ENCODE data around the gene HTR6. TPM values are rescaled to one million over a fixed set of nuclear protein-coding genes. Genes with fewer than 3 reads are reported as not detected.
A peak's percentile ranks its signal among the peaks of the same experiment; 100 is the strongest.

The HTR6 gene
- total RNA-seq, 1 donor from 2014 or later, result 0.11 TPM

DNA sequence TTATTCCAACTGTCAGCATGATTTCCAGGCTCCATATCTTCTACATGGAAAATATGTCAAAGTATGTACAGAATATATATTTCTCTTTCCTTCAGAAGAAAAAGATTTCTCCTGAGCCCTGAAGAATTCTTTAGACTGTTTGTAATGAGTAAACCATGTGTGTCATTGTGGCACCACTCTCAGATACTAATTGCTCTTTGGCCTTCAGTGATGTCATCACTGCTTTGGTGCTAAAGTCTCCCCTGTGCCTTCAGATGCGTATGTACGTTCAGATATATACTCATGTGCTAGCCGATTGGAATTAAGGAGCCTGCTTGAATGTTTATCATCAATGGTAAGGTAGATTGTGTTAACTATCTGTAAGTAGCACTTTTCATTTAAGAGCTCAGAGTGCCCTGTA, 41.2 kb upstream of the HTR6 start:
- Histone ChIP-seq H2AFZ (ENCODE audit: low read depth, low read length) (no peak overlapping the region), H3K27me3 (ENCODE audit: insufficient read depth, low read length) (no peaks in the 10 kb centered on the region), H3K79me2 (ENCODE audit: insufficient read depth, low read length) (peaks cover 44% of the 10 kb centered on the region), H3K9me3 (ENCODE audit: insufficient read depth, low read depth, low read length) (no peaks in the 10 kb centered on the region), H3K4me3 (ENCODE audit: insufficient read depth, low read depth, low read length) (no peak overlapping the region), H3K27ac (ENCODE audit: low read depth, low read length) (peak overlapping the region; percentile 12), H3K9ac (ENCODE audit: low read length) (no peak overlapping the region), H3K4me1 (ENCODE audit: insufficient read depth, low read length) (peaks cover 5% of the 10 kb centered on the region), H3K4me2 (ENCODE audit: low read length) (no peak overlapping the region), H3K36me3 (ENCODE audit: insufficient read depth, low read length) (peaks cover 20% of the 10 kb centered on the region), H4K20me1 (ENCODE audit: insufficient read depth, low read length) (peaks cover 56% of the 10 kb centered on the region)
- Mint-ChIP-seq H3K27ac (ENCODE audit: unreplicated experiment) (no peak overlapping the region), H3K9me3 (ENCODE audit: unreplicated experiment) (no peaks in the 10 kb centered on the region), H3K27me3 (ENCODE audit: low read depth, unreplicated experiment) (no peaks in the 10 kb centered on the region), H3K4me3 (ENCODE audit: unreplicated experiment) (no peak overlapping the region), H3K4me1 (ENCODE audit: low read depth, unreplicated experiment) (peaks cover 16% of the 10 kb centered on the region), H3K36me3 (ENCODE audit: low read depth, unreplicated experiment) (peaks cover 14% of the 10 kb centered on the region)
- no peak for TF ChIP-seq EZH2 (IDR thresholded peaks at IDR 0.05; ENCODE audit: insufficient read depth, low read length)
- TF ChIP-seq, protein P1, sequence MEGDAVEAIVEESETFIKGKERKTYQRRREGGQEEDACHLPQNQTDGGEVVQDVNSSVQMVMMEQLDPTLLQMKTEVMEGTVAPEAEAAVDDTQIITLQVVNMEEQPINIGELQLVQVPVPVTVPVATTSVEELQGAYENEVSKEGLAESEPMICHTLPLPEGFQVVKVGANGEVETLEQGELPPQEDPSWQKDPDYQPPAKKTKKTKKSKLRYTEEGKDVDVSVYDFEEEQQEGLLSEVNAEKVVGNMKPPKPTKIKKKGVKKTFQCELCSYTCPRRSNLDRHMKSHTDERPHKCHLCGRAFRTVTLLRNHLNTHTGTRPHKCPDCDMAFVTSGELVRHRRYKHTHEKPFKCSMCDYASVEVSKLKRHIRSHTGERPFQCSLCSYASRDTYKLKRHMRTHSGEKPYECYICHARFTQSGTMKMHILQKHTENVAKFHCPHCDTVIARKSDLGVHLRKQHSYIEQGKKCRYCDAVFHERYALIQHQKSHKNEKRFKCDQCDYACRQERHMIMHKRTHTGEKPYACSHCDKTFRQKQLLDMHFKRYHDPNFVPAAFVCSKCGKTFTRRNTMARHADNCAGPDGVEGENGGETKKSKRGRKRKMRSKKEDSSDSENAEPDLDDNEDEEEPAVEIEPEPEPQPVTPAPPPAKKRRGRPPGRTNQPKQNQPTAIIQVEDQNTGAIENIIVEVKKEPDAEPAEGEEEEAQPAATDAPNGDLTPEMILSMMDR (IDR thresholded peaks at IDR 0.05; ENCODE audit: insufficient read depth, low read depth, low read length), result no peak
- FAIRE-seq, result no peak
- DNase-seq (ENCODE audit: low read depth), result no peak

DNA sequence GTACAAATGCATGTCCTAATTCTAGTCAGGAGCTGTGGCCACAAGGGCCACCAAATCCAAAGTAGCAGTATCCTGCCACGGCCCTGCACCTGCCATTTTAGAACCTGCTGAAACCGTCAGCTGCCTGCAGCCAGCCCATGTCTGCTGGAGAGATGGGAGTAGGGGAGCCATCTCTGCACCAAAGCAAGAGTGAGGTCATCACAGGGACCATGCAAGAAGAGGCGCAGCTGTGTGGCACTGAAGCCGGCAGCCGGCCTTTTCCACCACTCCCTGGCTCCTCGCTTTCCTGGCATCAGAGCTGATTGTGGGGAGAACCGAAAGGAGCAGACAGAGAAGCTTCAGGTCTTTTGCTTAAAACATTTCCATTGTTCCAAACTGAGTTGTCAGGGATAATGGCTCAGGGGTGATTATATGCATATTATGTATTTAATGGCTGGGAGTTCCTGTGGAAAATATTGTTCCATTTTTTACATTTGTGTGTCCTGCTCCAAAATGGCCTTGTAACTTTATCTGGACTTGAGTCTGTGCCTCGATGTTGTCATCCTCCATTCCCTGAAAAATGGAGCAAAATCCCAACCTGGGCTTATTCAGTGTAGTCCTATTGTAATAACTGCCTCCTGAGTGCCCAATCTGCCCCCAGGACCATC, 39.3 kb upstream of the HTR6 start:
- H3K79me2 ChIP-seq (ENCODE audit: insufficient read depth, low read length), result peaks cover 29% of the 10 kb centered on the region
- H3K27ac ChIP-seq (ENCODE audit: low read depth, low read length), result no peak overlapping the region
- peaks cover 37% of the 10 kb centered on the region for H4K20me1 ChIP-seq (ENCODE audit: insufficient read depth, low read length)
- Mint-ChIP-seq H3K36me3 (ENCODE audit: low read depth, unreplicated experiment) (peaks cover 14% of the 10 kb centered on the region), H3K4me1 (ENCODE audit: low read depth, unreplicated experiment) (peaks cover 13% of the 10 kb centered on the region), H3K4me3 (ENCODE audit: unreplicated experiment) (no peak overlapping the region), H3K27ac (ENCODE audit: unreplicated experiment) (no peak overlapping the region), H3K27me3 (ENCODE audit: low read depth, unreplicated experiment) (no peaks in the 10 kb centered on the region), H3K9me3 (ENCODE audit: unreplicated experiment) (no peaks in the 10 kb centered on the region)
- no peak overlapping the region for H3K4me3 ChIP-seq (ENCODE audit: insufficient read depth, low read depth, low read length)
- TF ChIP-seq, protein P1 (IDR thresholded peaks at IDR 0.05; ENCODE audit: insufficient read depth, low read depth, low read length), result no peak
- TF ChIP-seq EZH2 (IDR thresholded peaks at IDR 0.05; ENCODE audit: insufficient read depth, low read length), result no peak
- no peak overlapping the region for H3K9ac ChIP-seq (ENCODE audit: low read length)
- no peaks in the 10 kb centered on the region for H3K27me3 ChIP-seq (ENCODE audit: insufficient read depth, low read length)
- H3K9me3 ChIP-seq (ENCODE audit: insufficient read depth, low read depth, low read length), result no peaks in the 10 kb centered on the region
- DNase-seq (ENCODE audit: low read depth) (no peak), FAIRE-seq (no peak)
- H3K4me2 ChIP-seq (ENCODE audit: low read length), result no peak overlapping the region
- peaks cover 24% of the 10 kb centered on the region for H3K36me3 ChIP-seq (ENCODE audit: insufficient read depth, low read length)
- H2AFZ ChIP-seq (ENCODE audit: low read depth, low read length), result no peak overlapping the region
- H3K4me1 ChIP-seq (ENCODE audit: insufficient read depth, low read length), result peaks cover 5% of the 10 kb centered on the region

DNA sequence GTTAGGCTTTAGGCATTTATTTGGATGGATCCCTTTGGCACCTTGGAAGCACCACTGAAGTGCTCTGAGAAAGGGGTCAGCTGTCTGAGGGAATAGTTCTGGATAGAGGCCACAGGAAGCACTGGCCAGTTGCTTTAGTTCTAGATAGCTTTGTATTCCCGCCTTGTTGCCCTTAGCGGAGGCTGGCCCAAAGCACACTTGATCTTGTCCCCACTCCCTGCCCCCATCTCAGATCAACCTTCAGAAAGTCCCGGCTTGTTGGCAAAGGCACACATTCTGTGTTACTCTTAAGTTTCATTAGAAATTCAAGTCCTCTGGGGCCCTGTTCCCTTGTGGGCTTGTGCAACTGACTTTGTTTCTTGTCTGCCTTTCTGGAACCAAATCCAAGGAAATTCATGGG, 35.8 kb upstream of the HTR6 start:
- DNase-seq (ENCODE audit: low read depth), result no peak
- no peak overlapping the region for H2AFZ ChIP-seq (ENCODE audit: low read depth, low read length)
- peaks cover 20% of the 10 kb centered on the region for H3K36me3 ChIP-seq (ENCODE audit: insufficient read depth, low read length)
- Mint-ChIP-seq H3K9me3 (ENCODE audit: unreplicated experiment) (no peaks in the 10 kb centered on the region), H3K4me3 (ENCODE audit: unreplicated experiment) (no peak overlapping the region), H3K27me3 (ENCODE audit: low read depth, unreplicated experiment) (no peaks in the 10 kb centered on the region), H3K4me1 (ENCODE audit: low read depth, unreplicated experiment) (no peaks in the 10 kb centered on the region), H3K27ac (ENCODE audit: unreplicated experiment) (no peak overlapping the region), H3K36me3 (ENCODE audit: low read depth, unreplicated experiment) (peaks cover 11% of the 10 kb centered on the region)
- H3K4me2 ChIP-seq (ENCODE audit: low read length), result no peak overlapping the region
- H4K20me1 ChIP-seq (ENCODE audit: insufficient read depth, low read length), result peaks cover 11% of the 10 kb centered on the region
- no peak overlapping the region for H3K9ac ChIP-seq (ENCODE audit: low read length)
- H3K4me1 ChIP-seq (ENCODE audit: insufficient read depth, low read length), result no peaks in the 10 kb centered on the region
- TF ChIP-seq, protein P1 (IDR thresholded peaks at IDR 0.05; ENCODE audit: insufficient read depth, low read depth, low read length), result no peak
- TF ChIP-seq EZH2 (IDR thresholded peaks at IDR 0.05; ENCODE audit: insufficient read depth, low read length), result no peak
- FAIRE-seq, result no peak
- peaks cover 7% of the 10 kb centered on the region for H3K79me2 ChIP-seq (ENCODE audit: insufficient read depth, low read length)
- no peak overlapping the region for H3K4me3 ChIP-seq (ENCODE audit: insufficient read depth, low read depth, low read length)
- no peak overlapping the region for H3K27ac ChIP-seq (ENCODE audit: low read depth, low read length)
- H3K9me3 ChIP-seq (ENCODE audit: insufficient read depth, low read depth, low read length), result no peaks in the 10 kb centered on the region
- no peaks in the 10 kb centered on the region for H3K27me3 ChIP-seq (ENCODE audit: insufficient read depth, low read length)

All from astrocyte (in vitro differentiated cells and primary cell).